HepG2 (cell line): ENCODE measurements around the gene TCF25. TPM values are rescaled to one million over a fixed set of nuclear protein-coding genes. Genes with fewer than 3 reads are reported as not detected.

ENCODE experiments used
- ARID4A ChIP-seq: sonication (generic); formaldehyde crosslinking; IDR thresholded peaks from 2 replicates; pipeline ENCODE4 v1.5.0; 2020; ENCODE audit warnings: mild to moderate bottlenecking, missing genetic modification reagents, borderline replicate concordance
- BCL3 ChIP-seq: sonication (generic); formaldehyde crosslinking; IDR thresholded peaks from 2 replicates; pipeline ENCODE4 v1.5.1; 2020; ENCODE audit warnings: mild to moderate bottlenecking, missing genetic modification reagents, moderate library complexity
- BCL6 ChIP-seq: IDR thresholded peaks from 2 replicates; pipeline ENCODE4 v1.6.1; 2016; ENCODE audit warnings: missing genetic modification reagents, missing compliant biosample characterization
- MYNN ChIP-seq: sonication (generic); formaldehyde crosslinking; IDR thresholded peaks from 2 replicates; pipeline ENCODE4 v1.4.0; 2020; ENCODE audit warnings: mild to moderate bottlenecking, low read depth, missing genetic modification reagents
- NPAS2 ChIP-seq: sonication (generic); formaldehyde crosslinking; IDR thresholded peaks from 2 replicates; pipeline ENCODE4 v1.8.0; 2022; ENCODE audit warnings: mild to moderate bottlenecking, missing genetic modification reagents, borderline replicate concordance
- RARA ChIP-seq: IDR thresholded peaks from 2 replicates; pipeline ENCODE4 v1.6.1; 2016; ENCODE audit warnings: missing genetic modification reagents, missing compliant biosample characterization
- RXRB ChIP-seq: IDR thresholded peaks from 2 replicates; pipeline ENCODE4 v1.6.1; 2016; ENCODE audit warnings: borderline replicate concordance, missing genetic modification reagents, missing compliant biosample characterization
- SNRNP70 ChIP-seq: fragments of 200-400 bp; formaldehyde crosslinking; IDR thresholded peaks from 2 replicates; pipeline ENCODE4 v1.6.1; 2017; ENCODE audit warnings: mild to moderate bottlenecking, low read depth, low read length, moderate library complexity
- SSRP1 ChIP-seq: IDR thresholded peaks from 2 replicates; pipeline ENCODE4 v1.6.1; 2016; ENCODE audit warnings: control low read depth
- THAP11 ChIP-seq: IDR thresholded peaks from 2 replicates; pipeline ENCODE4 v1.6.1; 2016; ENCODE audit warnings: missing biosample characterization, missing genetic modification reagents
- ZBED4 ChIP-seq: sonication (generic); formaldehyde crosslinking; IDR thresholded peaks from 2 replicates; pipeline ENCODE4 v1.4.0; 2020; ENCODE audit warnings: missing genetic modification reagents, borderline replicate concordance
- ZNF562 ChIP-seq: sonication (generic); formaldehyde crosslinking; IDR thresholded peaks from 2 replicates; pipeline ENCODE4 v1.8.0; 2022; ENCODE audit warnings: missing genetic modification reagents, borderline replicate concordance
- ZSCAN21 ChIP-seq: sonication (generic); formaldehyde crosslinking; IDR thresholded peaks from 2 replicates; pipeline ENCODE4 v1.8.0; 2022; ENCODE audit warnings: mild to moderate bottlenecking, missing genetic modification reagents, moderate library complexity, borderline replicate concordance
- polyA plus RNA-seq, 8 experiments: library from polyadenylated mRNA; depleted of rRNA in 3 of 8; stranded (reverse) in 7 of 8; unstranded in 1 of 8; fragments of >200 nt; fragmentation: Illumina TruSeq in 4 of 8; extraction: Trizol in 4 of 8; gene quantifications; 2 replicates each; pipeline versions ENCODE4 v1.2.1 to v1.2.3, GENCODE V29; 2011 to 2016; ENCODE audit warnings: low read depth in 4 of 8, missing spikeins in 1 of 8, mixed read lengths in 1 of 8; ENCODE audit not compliant: insufficient read depth in 1 of 8
- total RNA-seq, 5 experiments: library from RNA; depleted of rRNA; stranded (reverse); fragments of >200 nt; fragmentation: Illumina TruSeq; extraction: Trizol; gene quantifications; 2 replicates each; pipeline ENCODE4 v1.2.3, GENCODE V29; 2016; ENCODE audit warnings: low read depth in 1 of 5
- TF ChIP-seq, protein P1 (sequence below): sonication (generic); formaldehyde crosslinking; conservative IDR thresholded peaks from 2 replicates; pipeline ENCODE4 v1.4.0; 2020; ENCODE audit warnings: missing genetic modification reagents
- TF ChIP-seq, protein P2 (sequence below): sonication (generic); formaldehyde crosslinking; IDR thresholded peaks from 2 replicates; pipeline ENCODE4 v1.4.0; 2020; ENCODE audit warnings: missing genetic modification reagents, borderline replicate concordance

The TCF25 gene
- total and polyA plus RNA-seq, 2 of the 13 experiments (the other 11 are each of a cell fraction or from before 2014, with no cell fraction given): 138 to 206 TPM

DNA sequence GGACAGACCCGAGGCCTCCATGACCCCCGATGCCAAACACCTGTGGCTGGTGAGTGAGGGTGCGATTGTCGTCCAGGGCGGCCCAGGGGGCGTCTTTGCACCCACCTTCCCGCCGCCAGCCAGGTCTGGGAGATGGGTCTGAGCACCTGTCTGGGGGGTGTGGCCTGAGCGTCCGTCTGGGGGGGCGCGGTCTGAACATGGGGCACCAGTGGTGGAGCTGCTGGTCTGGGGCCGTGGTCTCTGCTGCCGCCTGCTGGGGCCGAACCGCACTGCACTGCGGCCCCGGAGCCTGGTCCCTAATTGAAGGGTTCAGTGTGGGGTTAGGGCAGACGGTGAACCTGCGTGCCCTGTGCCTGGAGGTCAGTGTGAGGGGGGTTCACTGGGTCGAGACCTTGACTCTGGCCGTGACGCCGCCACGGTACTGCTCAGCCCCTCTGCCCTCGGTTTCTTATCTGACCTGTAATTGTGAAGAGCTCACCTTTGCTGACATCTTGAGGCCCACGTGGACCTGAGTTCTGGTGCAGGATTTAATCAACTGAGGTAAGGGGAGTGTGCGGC is 12.6 kb upstream of the TCF25 start (continued):
- TF ChIP-seq ZBED4 (no peak), RXRB (CRISPR knock-in tag) (peak; percentile 47; the same call in 1 of the 2 replicates), THAP11 (CRISPR knock-in tag) (peak; percentile 51; the same call in 1 of the 2 replicates), NPAS2 (CRISPR knock-in tag) (no peak), SNRNP70 (no peak), ARID4A (peak; percentile 67), RARA (CRISPR knock-in tag) (peak; percentile 71), BCL3 (CRISPR knock-in tag) (peak; percentile 86; the same call in 1 of the 2 replicates), ZNF562 (CRISPR knock-in tag) (no peak), MYNN (CRISPR knock-in tag) (no peak; the same call in 1 of the 2 replicates), ZSCAN21 (peak; percentile 52; the same call in 1 of the 2 replicates), BCL6 (CRISPR knock-in tag) (0 out of 2 replicates have a peak, but pooled peaks have one; percentile 17), SSRP1 (CRISPR knock-in tag) (peak; percentile 58; the same call in 1 of the 2 replicates)
- TF ChIP-seq, protein P1, sequence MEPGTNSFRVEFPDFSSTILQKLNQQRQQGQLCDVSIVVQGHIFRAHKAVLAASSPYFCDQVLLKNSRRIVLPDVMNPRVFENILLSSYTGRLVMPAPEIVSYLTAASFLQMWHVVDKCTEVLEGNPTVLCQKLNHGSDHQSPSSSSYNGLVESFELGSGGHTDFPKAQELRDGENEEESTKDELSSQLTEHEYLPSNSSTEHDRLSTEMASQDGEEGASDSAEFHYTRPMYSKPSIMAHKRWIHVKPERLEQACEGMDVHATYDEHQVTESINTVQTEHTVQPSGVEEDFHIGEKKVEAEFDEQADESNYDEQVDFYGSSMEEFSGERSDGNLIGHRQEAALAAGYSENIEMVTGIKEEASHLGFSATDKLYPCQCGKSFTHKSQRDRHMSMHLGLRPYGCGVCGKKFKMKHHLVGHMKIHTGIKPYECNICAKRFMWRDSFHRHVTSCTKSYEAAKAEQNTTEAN (CRISPR knock-in tag): no peak
- TF ChIP-seq, protein P2, sequence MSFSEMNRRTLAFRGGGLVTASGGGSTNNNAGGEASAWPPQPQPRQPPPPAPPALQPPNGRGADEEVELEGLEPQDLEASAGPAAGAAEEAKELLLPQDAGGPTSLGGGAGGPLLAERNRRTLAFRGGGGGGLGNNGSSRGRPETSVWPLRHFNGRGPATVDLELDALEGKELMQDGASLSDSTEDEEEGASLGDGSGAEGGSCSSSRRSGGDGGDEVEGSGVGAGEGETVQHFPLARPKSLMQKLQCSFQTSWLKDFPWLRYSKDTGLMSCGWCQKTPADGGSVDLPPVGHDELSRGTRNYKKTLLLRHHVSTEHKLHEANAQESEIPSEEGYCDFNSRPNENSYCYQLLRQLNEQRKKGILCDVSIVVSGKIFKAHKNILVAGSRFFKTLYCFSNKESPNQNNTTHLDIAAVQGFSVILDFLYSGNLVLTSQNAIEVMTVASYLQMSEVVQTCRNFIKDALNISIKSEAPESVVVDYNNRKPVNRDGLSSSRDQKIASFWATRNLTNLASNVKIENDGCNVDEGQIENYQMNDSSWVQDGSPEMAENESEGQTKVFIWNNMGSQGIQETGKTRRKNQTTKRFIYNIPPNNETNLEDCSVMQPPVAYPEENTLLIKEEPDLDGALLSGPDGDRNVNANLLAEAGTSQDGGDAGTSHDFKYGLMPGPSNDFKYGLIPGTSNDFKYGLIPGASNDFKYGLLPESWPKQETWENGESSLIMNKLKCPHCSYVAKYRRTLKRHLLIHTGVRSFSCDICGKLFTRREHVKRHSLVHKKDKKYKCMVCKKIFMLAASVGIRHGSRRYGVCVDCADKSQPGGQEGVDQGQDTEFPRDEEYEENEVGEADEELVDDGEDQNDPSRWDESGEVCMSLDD (CRISPR knock-in tag): no peak
